NCI-H128 (cell line): ENCODE data around the gene AMY2B.
A peak's percentile ranks its signal among the peaks of the same experiment; 100 is the strongest.
"Not testable (repeated sequence)": the region's sequence is repeated elsewhere in the genome, so short reads cannot be mapped to it uniquely, and the experiment has no call there.

ENCODE experiments used
- DNase-seq: peaks from one replicate; lab custom pipeline; 2025; ENCODE audit not compliant: unreplicated experiment; lab: John Stamatoyannopoulos, UW

AMY2B gene

GRCh38 chr1:103571289-103571688 is at the start of gene AMY2B:
TSS of gene AMY2B (plus strand) at chr1:103571589. CDS start at chr1:103571603, 14 bp downstream.
- not testable (repeated sequence) for DNase-seq

GRCh38 chr1:103523346-103523745 is 48.0 kb upstream of the AMY2B start:
- DNase-seq: no peak

- DNase-seq: no peak
Observed at GRCh38 chr1:103525114-103525606, 46.2 kb upstream of the AMY2B start.

- peak; percentile 69 for DNase-seq
Observed at GRCh38 chr1:103525607-103526507, 45.5 kb upstream of the AMY2B start, which contains the start of gene RNPC3. TSS of gene RNPC3 (plus strand) at chr1:103525699. CDS start at chr1:103526071, 372 bp downstream.

- no peak for DNase-seq
Observed at GRCh38 chr1:103527331-103527730, 44.1 kb upstream of the AMY2B start.

- no peak for DNase-seq
Observed at GRCh38 chr1:103529746-103530145, 41.6 kb upstream of the AMY2B start.

- no peak for DNase-seq
Observed at GRCh38 chr1:103538226-103538625, 33.2 kb upstream of the AMY2B start.

GRCh38 chr1:103541431-103541830 is 30.0 kb upstream of the AMY2B start:
- DNase-seq: no peak

- no peak for DNase-seq
Observed at GRCh38 chr1:103546496-103546895, 24.9 kb upstream of the AMY2B start.

- no peak for DNase-seq
Observed at GRCh38 chr1:103547840-103548239, 23.5 kb upstream of the AMY2B start.

GRCh38 chr1:103560427-103560826 is 11.0 kb upstream of the AMY2B start:
- no peak for DNase-seq

- DNase-seq: not testable (repeated sequence)
Observed at GRCh38 chr1:103561124-103561523, 10.3 kb upstream of the AMY2B start.

- DNase-seq: no peak
Observed at GRCh38 chr1:103561643-103562395, 9.6 kb upstream of the AMY2B start.

GRCh38 chr1:103563056-103563455 is 8.3 kb upstream of the AMY2B start:
- DNase-seq: no peak

- no peak for DNase-seq
Observed at GRCh38 chr1:103569493-103569892, 1.9 kb upstream of the AMY2B start.

GRCh38 chr1:103576065-103576464 is 4.7 kb downstream of the AMY2B start:
- DNase-seq: no peak

GRCh38 chr1:103576784-103577183 is 5.4 kb downstream of the AMY2B start:
- not testable (repeated sequence) for DNase-seq

- DNase-seq: peak; percentile 43
Observed at GRCh38 chr1:103582464-103582863, 11.1 kb downstream of the AMY2B start.

GRCh38 chr1:103583887-103584286 is 12.5 kb downstream of the AMY2B start:
- no peak for DNase-seq

- no peak for DNase-seq
Observed at GRCh38 chr1:103584537-103584936, 13.1 kb downstream of the AMY2B start.

- not testable (repeated sequence) for DNase-seq
Observed at GRCh38 chr1:103602740-103603139, 31.4 kb downstream of the AMY2B start.

GRCh38 chr1:103616362-103616761 is 45.0 kb downstream of the AMY2B start:
- DNase-seq: no peak
